ENCODE results near the gene SMOC2.

DNA sequence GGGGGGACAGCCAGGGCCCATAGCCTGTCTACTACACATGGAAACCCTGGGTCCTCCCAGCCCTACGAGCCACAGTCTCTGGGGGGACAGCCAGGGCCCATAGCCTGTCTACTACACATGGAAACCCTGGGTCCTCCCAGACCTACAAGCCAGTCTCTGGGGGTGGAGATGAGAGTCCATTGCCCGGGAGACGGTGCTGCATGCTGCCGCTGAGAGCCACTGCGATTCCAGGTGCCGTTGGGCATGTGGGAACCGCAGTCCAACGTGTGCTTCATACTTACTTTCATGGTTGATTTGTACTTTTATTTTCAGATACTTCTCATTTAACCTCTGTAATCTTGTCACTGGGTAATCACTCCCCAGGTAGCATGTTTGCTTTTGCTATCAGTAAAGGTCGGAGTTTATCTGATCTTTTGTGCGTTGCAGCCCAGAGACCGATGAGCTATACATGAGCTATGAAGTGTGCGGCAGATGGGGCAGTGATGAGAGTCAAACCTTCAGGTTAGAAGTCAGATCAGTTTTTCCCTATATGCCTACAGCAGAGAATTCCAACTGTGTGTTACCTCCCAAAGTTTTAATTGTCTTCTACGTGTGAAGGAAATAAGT, 58.2 kb downstream of the SMOC2 start:
- TF ChIP-seq, protein P1, sequence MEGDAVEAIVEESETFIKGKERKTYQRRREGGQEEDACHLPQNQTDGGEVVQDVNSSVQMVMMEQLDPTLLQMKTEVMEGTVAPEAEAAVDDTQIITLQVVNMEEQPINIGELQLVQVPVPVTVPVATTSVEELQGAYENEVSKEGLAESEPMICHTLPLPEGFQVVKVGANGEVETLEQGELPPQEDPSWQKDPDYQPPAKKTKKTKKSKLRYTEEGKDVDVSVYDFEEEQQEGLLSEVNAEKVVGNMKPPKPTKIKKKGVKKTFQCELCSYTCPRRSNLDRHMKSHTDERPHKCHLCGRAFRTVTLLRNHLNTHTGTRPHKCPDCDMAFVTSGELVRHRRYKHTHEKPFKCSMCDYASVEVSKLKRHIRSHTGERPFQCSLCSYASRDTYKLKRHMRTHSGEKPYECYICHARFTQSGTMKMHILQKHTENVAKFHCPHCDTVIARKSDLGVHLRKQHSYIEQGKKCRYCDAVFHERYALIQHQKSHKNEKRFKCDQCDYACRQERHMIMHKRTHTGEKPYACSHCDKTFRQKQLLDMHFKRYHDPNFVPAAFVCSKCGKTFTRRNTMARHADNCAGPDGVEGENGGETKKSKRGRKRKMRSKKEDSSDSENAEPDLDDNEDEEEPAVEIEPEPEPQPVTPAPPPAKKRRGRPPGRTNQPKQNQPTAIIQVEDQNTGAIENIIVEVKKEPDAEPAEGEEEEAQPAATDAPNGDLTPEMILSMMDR (IDR thresholded peaks at IDR 0.05): no peak
- TF ChIP-seq EP300 (IDR thresholded peaks at IDR 0.05) (no peak), POLR2A (IDR thresholded peaks at IDR 0.05) (no peak)
